Neural cell (in vitro differentiated cells): ENCODE results near the gene MUC6. TPM values are rescaled to one million over a fixed set of nuclear protein-coding genes. Genes with fewer than 3 reads are reported as not detected.

Source experiments
- H2AFZ ChIP-seq: fragments of 200-600, 300-800 bp; sonication (generic), shearing (Covaris generic); 2 replicates; pipeline ENCODE4 v1.6.0; 2014; ENCODE audit warnings: low read depth, mild to moderate bottlenecking, antibody characterized with exemption, low read length, moderate library complexity
- H3F3A ChIP-seq: fragments of 200-600 bp; shearing (Covaris generic); 2 replicates; pipeline ENCODE4 v1.6.1; 2016; ENCODE audit warnings: mild to moderate bottlenecking, moderate library complexity, mixed read lengths, antibody characterized with exemption, low read length; ENCODE audit not compliant: insufficient read depth, poor library complexity, severe bottlenecking
- H3K27ac ChIP-seq: fragments of 200-600, 300-800 bp; sonication (generic), shearing (Covaris generic); 2 replicates; pipeline ENCODE4 v1.5.1; 2014; ENCODE audit warnings: mild to moderate bottlenecking, low read length, moderate library complexity
- H3K27me3 ChIP-seq: fragments of 300-800, 200-600 bp; sonication (generic), shearing (Covaris generic); 2 replicates; pipeline ENCODE4 v1.6.0; 2014; ENCODE audit warnings: mild to moderate bottlenecking, low read depth, low read length, moderate library complexity; ENCODE audit not compliant: insufficient read depth
- H3K36me3 ChIP-seq: fragments of 300-800, 200-600 bp; sonication (generic), shearing (Covaris generic); 2 replicates; pipeline ENCODE4 v1.5.1; 2014; ENCODE audit warnings: mild to moderate bottlenecking, antibody characterized with exemption, low read length, moderate library complexity; ENCODE audit not compliant: insufficient read depth
- H3K4me2 ChIP-seq: fragments of 300-800, 200-600 bp; sonication (generic), shearing (Covaris generic); 2 replicates; pipeline ENCODE4 v1.6.0; 2014; ENCODE audit warnings: mild to moderate bottlenecking, low read length
- H3K4me3 ChIP-seq: fragments of 300-800, 200-600 bp; sonication (generic), shearing (Covaris generic); 2 replicates; pipeline ENCODE4 v1.5.1; 2014; ENCODE audit warnings: mild to moderate bottlenecking, low read length, moderate library complexity
- H3K79me2 ChIP-seq: fragments of 200-600 bp; shearing (Covaris generic); replicated peaks from 2 replicates; pipeline ENCODE4 v1.6.0; 2014; ENCODE audit warnings: mild to moderate bottlenecking, low read length, moderate library complexity; ENCODE audit not compliant: insufficient read depth
- H3K9ac ChIP-seq: fragments of 300-800, 200-600 bp; sonication (generic), shearing (Covaris generic); 2 replicates; pipeline ENCODE4 v1.6.1; 2016; ENCODE audit warnings: mild to moderate bottlenecking, low read length, mixed read lengths
- H3K9me2 ChIP-seq: fragments of 200-600 bp; shearing (Covaris generic); 2 replicates; pipeline ENCODE4 v1.6.1; 2016; ENCODE audit warnings: mild to moderate bottlenecking, low read length, mixed read lengths; ENCODE audit not compliant: insufficient read depth
- H3K9me3 ChIP-seq: fragments of 200-600, 300-800 bp; sonication (generic), shearing (Covaris generic); 2 replicates; pipeline ENCODE4 v1.6.1; 2016; ENCODE audit warnings: mild to moderate bottlenecking, mixed run types, low read length, moderate library complexity, mixed read lengths
- H4K20me1 ChIP-seq: fragments of 200-600 bp; shearing (Covaris generic); 2 replicates; pipeline ENCODE4 v1.6.1; 2016; ENCODE audit warnings: mild to moderate bottlenecking, mixed run types; ENCODE audit not compliant: insufficient read depth
- EP300 ChIP-seq: fragments of 450-650 bp; conservative IDR thresholded peaks from 2 replicates; pipeline ENCODE4 v1.6.1; 2014; ENCODE audit warnings: antibody characterized with exemption, mild to moderate bottlenecking, moderate library complexity; ENCODE audit not compliant: poor library complexity, severe bottlenecking
- EZH2 ChIP-seq: fragments of 200-600, 300-800 bp; shearing (Covaris generic), sonication (generic); IDR thresholded peaks from 2 replicates; pipeline ENCODE4 v1.6.1; 2014; ENCODE audit warnings: antibody characterized with exemption, low read length, borderline replicate concordance, mild to moderate bottlenecking; ENCODE audit not compliant: insufficient read depth, poor library complexity, severe bottlenecking
- MXI1 ChIP-seq: fragments of 450-650 bp; conservative IDR thresholded peaks from 2 replicates; pipeline ENCODE4 v1.6.1; 2014; ENCODE audit warnings: antibody characterized with exemption, mild to moderate bottlenecking; ENCODE audit not compliant: poor library complexity, severe bottlenecking
- POLR2AphosphoS5 ChIP-seq: IDR thresholded peaks from 2 replicates; pipeline ENCODE4 v1.6.1; 2012
- RAD21 ChIP-seq: fragments of 450-650 bp; conservative IDR thresholded peaks from 2 replicates; pipeline ENCODE4 v1.6.1; 2014; ENCODE audit warnings: antibody characterized with exemption, mild to moderate bottlenecking, moderate library complexity
- SMC3 ChIP-seq: fragments of 450-650 bp; conservative IDR thresholded peaks from 2 replicates; pipeline ENCODE4 v1.6.1; 2014; ENCODE audit warnings: antibody characterized with exemption, mild to moderate bottlenecking, moderate library complexity; ENCODE audit not compliant: poor library complexity
- TAF1 ChIP-seq: IDR thresholded peaks from 2 replicates; pipeline ENCODE4 v1.6.1; 2012; ENCODE audit warnings: low read depth
- polyA plus RNA-seq: library from polyadenylated mRNA; depleted of rRNA; stranded (reverse); fragments of >200 nt; gene quantifications from 2 replicates; pipeline ENCODE4 v1.2.3, GENCODE V29; 2014
- TF ChIP-seq, protein P1 (sequence below): fragments of 450-650 bp; IDR thresholded peaks from 2 replicates; pipeline ENCODE4 v1.5.1; 2014; ENCODE audit warnings: antibody characterized with exemption, mild to moderate bottlenecking, moderate library complexity; ENCODE audit not compliant: poor library complexity, severe bottlenecking
- TF ChIP-seq, protein P2 (sequence below): IDR thresholded peaks from 2 replicates; pipeline ENCODE4 v1.6.1; 2012; ENCODE audit warnings: borderline replicate concordance

The MUC6 gene
- polyA plus RNA-seq, 1 donor from 2014 or later = not detected

DNA sequence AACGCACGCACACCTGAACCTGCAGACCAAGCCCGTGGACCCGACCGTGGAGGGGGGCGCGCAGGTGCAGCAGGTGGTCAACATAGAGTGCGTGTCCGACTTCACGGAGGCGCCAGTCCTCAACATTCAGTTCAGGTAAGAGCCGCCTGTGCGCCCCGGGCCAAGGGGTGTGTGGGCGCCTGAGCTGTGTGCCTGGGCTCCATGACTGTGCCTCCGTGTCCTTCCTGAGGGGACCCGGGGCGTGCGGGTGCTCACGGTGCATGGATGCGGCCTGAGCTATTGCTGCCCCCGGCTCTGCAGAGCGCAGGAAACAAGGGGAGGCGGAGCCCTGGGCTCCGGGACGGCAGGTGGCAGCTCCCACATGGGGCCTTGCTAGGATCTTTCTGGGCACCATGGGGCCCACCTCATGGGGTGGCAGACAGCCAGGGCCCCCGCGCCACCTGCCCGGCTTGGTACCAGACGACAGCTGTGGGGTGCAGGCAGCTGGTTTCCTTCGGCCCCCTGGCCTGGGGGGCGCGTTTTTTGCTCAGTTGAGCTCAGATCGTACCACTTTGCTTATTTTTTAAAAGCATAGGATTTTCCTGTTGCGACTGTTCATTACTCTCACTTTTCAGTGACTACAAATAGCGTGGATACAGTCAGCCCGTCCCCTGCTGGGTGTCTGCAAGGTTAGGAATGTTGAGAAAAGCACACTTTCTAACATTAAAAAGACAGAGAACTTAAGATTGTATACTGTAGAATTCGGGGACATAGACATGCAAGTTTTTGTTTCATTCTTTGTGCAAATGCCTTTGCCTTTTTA lies 28.3 kb downstream of the MUC6 start:
- Histone ChIP-seq H3F3A (no peaks in the 10 kb centered on the region), H3K9me3 (no peaks in the 10 kb centered on the region), H3K27me3 (no peaks in the 10 kb centered on the region), H3K4me3 (no peak overlapping the region), H3K36me3 (no peaks in the 10 kb centered on the region), H3K9me2 (no peaks in the 10 kb centered on the region), H3K27ac (no peak overlapping the region), H3K9ac (no peak overlapping the region), H4K20me1 (no peaks in the 10 kb centered on the region), H3K4me2 (no peak overlapping the region), H2AFZ (no peak overlapping the region), H3K79me2 (no peaks in the 10 kb centered on the region)
- TF ChIP-seq SMC3 (no peak), TAF1 (no peak), POLR2AphosphoS5 (no peak), MXI1 (no peak), RAD21 (no peak), EZH2 (no peak), EP300 (no peak)
- TF ChIP-seq, protein P1, sequence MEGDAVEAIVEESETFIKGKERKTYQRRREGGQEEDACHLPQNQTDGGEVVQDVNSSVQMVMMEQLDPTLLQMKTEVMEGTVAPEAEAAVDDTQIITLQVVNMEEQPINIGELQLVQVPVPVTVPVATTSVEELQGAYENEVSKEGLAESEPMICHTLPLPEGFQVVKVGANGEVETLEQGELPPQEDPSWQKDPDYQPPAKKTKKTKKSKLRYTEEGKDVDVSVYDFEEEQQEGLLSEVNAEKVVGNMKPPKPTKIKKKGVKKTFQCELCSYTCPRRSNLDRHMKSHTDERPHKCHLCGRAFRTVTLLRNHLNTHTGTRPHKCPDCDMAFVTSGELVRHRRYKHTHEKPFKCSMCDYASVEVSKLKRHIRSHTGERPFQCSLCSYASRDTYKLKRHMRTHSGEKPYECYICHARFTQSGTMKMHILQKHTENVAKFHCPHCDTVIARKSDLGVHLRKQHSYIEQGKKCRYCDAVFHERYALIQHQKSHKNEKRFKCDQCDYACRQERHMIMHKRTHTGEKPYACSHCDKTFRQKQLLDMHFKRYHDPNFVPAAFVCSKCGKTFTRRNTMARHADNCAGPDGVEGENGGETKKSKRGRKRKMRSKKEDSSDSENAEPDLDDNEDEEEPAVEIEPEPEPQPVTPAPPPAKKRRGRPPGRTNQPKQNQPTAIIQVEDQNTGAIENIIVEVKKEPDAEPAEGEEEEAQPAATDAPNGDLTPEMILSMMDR = no peak
- TF ChIP-seq, protein P2, sequence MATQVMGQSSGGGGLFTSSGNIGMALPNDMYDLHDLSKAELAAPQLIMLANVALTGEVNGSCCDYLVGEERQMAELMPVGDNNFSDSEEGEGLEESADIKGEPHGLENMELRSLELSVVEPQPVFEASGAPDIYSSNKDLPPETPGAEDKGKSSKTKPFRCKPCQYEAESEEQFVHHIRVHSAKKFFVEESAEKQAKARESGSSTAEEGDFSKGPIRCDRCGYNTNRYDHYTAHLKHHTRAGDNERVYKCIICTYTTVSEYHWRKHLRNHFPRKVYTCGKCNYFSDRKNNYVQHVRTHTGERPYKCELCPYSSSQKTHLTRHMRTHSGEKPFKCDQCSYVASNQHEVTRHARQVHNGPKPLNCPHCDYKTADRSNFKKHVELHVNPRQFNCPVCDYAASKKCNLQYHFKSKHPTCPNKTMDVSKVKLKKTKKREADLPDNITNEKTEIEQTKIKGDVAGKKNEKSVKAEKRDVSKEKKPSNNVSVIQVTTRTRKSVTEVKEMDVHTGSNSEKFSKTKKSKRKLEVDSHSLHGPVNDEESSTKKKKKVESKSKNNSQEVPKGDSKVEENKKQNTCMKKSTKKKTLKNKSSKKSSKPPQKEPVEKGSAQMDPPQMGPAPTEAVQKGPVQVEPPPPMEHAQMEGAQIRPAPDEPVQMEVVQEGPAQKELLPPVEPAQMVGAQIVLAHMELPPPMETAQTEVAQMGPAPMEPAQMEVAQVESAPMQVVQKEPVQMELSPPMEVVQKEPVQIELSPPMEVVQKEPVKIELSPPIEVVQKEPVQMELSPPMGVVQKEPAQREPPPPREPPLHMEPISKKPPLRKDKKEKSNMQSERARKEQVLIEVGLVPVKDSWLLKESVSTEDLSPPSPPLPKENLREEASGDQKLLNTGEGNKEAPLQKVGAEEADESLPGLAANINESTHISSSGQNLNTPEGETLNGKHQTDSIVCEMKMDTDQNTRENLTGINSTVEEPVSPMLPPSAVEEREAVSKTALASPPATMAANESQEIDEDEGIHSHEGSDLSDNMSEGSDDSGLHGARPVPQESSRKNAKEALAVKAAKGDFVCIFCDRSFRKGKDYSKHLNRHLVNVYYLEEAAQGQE = no peak

DNA sequence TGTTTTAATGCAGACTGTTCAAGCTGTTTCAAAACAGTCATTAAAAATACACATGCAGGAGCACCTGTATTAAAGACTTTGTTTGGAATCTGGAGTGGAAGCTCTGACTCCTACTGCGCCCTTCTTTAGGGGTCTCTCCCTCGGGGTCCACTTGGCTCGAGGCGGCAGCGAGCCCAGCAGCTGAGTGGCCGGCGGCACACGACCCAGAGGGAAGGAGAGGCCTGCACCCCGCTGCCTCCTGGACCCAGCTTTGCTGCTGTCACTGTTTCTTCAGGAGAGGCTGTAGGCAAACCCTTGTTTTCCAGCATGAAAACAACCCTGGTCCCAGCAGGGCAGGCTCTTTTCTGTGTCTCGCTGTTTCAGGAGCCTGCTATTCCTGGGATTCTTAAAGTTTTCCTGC lies 29.2 kb downstream of the MUC6 start:
- Histone ChIP-seq H3K4me3 (no peak overlapping the region), H3K27me3 (no peaks in the 10 kb centered on the region), H3K36me3 (no peaks in the 10 kb centered on the region), H3K9me2 (no peaks in the 10 kb centered on the region), H2AFZ (no peak overlapping the region), H3K9me3 (no peaks in the 10 kb centered on the region), H3F3A (no peaks in the 10 kb centered on the region), H3K79me2 (no peaks in the 10 kb centered on the region), H4K20me1 (no peaks in the 10 kb centered on the region), H3K4me2 (no peak overlapping the region), H3K27ac (no peak overlapping the region), H3K9ac (no peak overlapping the region)
- TF ChIP-seq, protein P2 = no peak
- TF ChIP-seq SMC3 (no peak), MXI1 (no peak), RAD21 (no peak)
- TF ChIP-seq, protein P1 = no peak
